Choroid plexus epithelial cell (primary cell): ENCODE data around the gene SLC25A20.

ENCODE experiments used
- DNase-seq: peaks from one replicate; pipeline ENCODE4 v3.0.0-alpha.2; 2010; ENCODE audit warnings: low read depth
- H3K4me3 ChIP-seq: 2 replicates; pipeline ENCODE4 v1.5.1; 2011; ENCODE audit warnings: low read depth, mild to moderate bottlenecking, control low read depth, low read length, moderate library complexity
- CTCF ChIP-seq: conservative IDR thresholded peaks from 2 replicates; pipeline ENCODE4 v1.5.1; 2011; ENCODE audit warnings: low read depth, mild to moderate bottlenecking, control low read depth, inconsistent platforms, low read length, moderate library complexity

Gene SLC25A20

GRCh38 chr3:48856469-48856868, 42.2 kb downstream of the SLC25A20 start:
- no peak overlapping the region for H3K4me3 ChIP-seq
- TF ChIP-seq CTCF, result no peak
- no peak for DNase-seq

GRCh38 chr3:48855681-48856447, 42.8 kb downstream of the SLC25A20 start:
- TF ChIP-seq CTCF, result no peak
- no peak overlapping the region for H3K4me3 ChIP-seq
- DNase-seq, result no peak

GRCh38 chr3:48852151-48852550, 46.5 kb downstream of the SLC25A20 start:
- no peak overlapping the region for H3K4me3 ChIP-seq

GRCh38 chr3:48851407-48851806, 47.3 kb downstream of the SLC25A20 start:
- peak; percentile 77 for DNase-seq
- no peak overlapping the region for H3K4me3 ChIP-seq
- TF ChIP-seq CTCF, result no peak

More at GRCh38 chr3:48852151-48852550, 46.5 kb downstream of the SLC25A20 start:
- no peak for DNase-seq
- TF ChIP-seq CTCF, result no peak

- TF ChIP-seq CTCF, result no peak
- DNase-seq, result no peak
- no peak overlapping the region for H3K4me3 ChIP-seq
These were observed 49.7 kb downstream of the SLC25A20 start for GRCh38 chr3:48848816-48849515.

GRCh38 chr3:48847504-48848423, 50.9 kb downstream of the SLC25A20 start, which contains the start of gene PRKAR2A:
PRKAR2A (minus strand) TSS chr3:48847874; CDS start chr3:48847596, 278 bp downstream.
- H3K4me3 ChIP-seq, result peak within 1 kb of the TSS; percentile 83
- no peak for TF ChIP-seq CTCF
- DNase-seq, result peak; percentile 88
